Hindlimb muscle (tissue), 1 donor: ENCODE results near the gene SNTA1. TPM values are rescaled to one million over a fixed set of nuclear protein-coding genes. Genes with fewer than 3 reads are reported as not detected.
"Not testable (repeated sequence)": the region's sequence is repeated elsewhere in the genome, so short reads cannot be mapped to it uniquely, and the experiment has no call there.

Experiments
- DNase-seq: peaks from one replicate; pipeline ENCODE4 v3.0.0-alpha.2; 2013
- polyA plus RNA-seq: library from polyadenylated mRNA; unstranded; fragments of 120-200 nt; gene quantifications from one replicate; pipeline ENCODE4 v1.2.1, GENCODE V29; 2013; ENCODE audit not compliant: insufficient read length

The SNTA1 gene
- polyA plus RNA-seq, result 36.6 TPM

DNA sequence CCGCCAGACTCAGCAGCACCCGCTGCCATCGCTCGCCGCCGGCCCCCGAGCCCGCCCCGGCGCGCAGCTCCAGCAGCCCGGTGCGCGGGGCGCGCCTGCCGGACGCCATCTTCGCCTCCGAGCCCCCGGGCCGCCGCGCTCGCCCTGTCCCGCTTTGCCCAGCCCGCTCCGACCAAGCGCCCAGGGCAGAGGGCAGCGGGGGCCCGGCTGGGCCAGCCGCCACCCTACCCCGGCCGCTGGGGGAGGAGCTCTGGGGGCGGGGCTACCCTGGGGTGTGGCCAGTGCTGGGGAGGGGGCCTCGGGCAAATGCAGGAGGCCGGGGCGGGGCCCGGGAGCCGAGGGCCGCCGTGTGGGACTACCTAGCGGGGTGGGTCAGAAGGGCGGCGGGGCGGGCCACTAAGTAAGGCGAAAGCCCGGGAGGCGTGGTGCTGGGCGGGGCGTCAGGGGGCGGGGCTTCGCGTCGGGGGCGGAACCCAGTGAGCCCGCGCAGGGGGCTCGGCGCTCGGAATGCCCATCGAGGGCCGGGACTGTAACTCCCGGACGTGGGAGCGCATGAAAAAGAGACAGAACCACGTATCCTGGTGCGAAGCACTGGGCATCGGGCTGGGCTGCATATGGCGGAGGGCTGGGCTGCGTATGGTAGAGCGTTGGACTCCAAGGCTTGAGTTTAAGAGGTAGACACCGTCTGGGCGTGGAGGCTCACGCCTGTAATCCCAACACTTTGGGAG, at the start of gene SNTA1:
TSS of gene SNTA1 (minus strand) at position 252 of the 728 bp plus-strand sequence. CDS start at position 109, 143 bp downstream.
- peak; percentile 64 for DNase-seq

DNA sequence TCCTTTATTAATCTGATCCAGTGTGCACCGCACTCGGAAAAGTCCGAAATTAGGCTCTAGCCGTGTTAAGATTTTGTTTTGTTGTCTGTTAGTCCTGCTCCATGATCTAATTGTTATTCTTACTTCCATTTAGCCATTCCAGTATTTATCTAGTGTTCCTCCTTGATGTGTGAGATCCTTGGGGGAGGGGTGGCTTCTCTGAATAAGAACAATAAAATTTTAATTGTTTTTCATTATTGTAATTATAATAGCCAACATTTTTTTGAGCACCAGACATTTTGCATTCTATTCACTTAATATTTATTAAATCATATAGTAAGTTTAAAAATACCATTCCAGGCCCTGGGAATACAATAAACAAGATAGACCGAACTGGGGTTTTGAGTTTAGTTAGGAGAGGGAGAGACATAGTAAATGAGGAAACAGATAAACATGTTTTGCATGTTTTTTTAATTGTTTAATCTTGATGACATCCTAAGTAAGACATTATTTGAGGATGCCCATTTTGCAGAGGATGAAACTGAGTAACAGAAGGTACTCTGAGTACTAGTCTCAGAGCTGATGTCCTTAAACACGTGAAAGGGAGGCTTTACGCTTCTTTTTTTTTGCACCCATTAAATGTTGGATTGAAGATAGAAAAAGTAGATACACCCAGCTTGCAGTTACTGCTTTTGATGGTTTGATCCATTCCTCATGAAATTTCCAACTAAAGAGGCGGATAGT, 47.5 kb upstream of the SNTA1 start:
- DNase-seq, result no peak

DNA sequence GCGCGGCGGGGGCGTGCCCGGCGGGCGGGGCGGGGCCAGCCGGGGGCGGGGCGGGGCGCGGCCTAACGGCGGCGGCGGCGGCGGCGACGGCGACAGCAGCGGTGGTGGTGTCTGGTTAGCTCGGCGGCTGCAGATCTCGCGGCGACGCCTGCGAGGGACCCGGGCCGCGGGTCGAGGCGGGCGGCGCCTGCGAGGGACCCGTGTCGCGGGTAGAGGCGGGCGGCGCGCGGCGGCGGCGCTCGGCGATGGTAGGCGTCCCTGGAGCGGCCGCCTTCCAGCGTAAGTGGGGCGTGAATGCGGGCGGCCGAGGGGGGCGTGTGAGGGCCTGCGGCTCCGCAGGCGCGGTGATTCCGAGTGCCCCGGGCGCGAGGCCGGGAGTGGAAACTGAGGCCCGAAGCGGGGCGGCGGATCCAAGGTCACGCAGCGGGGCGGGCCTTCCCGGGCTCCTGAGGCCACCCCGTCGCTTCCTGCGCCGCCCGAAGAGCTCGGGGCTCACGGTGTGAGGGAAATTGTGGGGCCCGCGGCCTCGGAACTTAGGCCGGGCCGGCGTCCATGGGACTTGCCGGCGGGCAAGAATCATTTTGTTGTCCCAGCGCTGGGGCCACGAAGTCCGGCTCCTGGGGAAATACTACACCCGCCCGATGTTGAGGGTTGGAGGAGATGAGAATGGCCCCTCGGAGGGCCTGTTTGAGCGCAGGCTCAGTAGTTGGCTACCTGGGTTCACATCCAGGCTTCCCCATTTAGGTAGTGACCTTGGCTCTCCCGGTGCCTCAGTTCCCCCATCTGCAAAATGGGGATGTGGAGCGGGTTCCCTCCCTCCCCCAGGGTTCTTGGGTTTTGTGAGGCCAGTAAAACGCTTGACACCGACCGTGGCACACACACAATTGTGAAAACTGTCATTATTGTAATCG, 46.7 kb upstream of the SNTA1 start, which contains the start of gene CBFA2T2:
TSS of gene CBFA2T2 (plus strand) at position 74 of the 911 bp plus-strand sequence. CDS start at position 246, 172 bp downstream.
- DNase-seq, result peak; percentile 79

DNA sequence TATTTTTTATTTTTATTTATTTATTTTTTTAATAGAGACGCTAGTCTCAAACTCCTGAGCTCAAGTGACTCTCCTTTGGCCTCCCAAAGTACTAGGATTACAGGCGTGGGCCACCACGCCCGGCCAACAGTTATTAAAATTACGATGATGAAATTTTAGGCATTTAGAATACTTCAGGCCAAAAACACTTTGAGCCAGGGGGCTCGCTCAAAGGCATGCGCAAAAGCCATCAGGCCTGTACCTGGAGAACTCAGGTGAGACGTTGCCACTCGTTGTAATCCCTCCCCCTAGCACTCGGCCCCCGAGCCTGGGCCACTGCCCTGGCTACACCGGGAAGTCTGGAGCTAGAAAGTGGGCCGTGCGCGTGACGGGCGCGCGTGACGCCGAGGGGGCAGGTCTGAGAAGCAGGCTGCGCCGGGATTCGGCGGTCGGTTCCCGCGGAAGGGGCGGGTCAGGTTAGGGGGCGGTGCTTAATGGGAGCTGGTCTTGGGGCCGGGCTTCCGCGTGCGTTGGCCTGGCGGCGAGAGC, 46.0 kb upstream of the SNTA1 start:
- peak; percentile 98 for DNase-seq

DNA sequence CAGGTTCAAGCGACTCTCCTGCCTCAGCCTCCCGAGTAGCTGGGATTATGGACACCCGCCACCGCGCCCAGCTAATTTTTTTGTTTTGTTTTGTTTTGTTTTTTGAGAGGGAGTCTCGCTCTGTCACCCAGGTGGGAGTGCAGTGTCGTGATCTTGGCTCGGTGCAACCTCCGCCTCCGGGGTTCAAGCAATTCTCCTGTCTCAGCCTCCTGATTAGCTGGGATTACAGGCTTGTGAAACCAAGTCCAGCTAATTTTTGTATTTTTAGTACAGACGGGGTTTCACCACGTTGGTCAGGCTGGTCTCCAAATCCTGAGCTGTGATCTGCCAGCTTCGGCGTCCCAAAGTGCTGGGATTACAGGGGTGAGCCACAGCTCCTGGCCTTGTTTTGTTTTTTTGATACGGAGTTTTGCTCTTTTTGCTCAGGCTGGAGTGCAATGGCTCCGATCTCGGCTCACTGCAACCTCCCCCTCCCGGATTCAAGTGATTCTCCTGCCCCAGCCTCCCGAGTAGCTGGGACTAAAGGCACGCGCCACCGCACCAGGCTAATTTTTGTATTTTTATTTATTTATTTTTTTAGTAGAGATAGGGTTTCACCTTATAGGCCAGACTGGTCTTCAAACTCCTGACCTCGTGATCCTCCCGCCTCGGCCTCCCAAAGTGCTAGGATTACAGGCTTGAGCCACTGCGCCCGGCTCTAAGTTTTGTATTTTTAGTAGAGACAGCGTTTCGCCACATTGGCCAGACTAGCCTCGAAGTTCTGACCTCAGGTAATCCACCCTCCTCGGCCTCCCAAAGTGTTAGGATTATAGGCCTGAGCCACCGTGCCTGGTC, 45.3 kb upstream of the SNTA1 start:
- DNase-seq, result not testable (repeated sequence)

DNA sequence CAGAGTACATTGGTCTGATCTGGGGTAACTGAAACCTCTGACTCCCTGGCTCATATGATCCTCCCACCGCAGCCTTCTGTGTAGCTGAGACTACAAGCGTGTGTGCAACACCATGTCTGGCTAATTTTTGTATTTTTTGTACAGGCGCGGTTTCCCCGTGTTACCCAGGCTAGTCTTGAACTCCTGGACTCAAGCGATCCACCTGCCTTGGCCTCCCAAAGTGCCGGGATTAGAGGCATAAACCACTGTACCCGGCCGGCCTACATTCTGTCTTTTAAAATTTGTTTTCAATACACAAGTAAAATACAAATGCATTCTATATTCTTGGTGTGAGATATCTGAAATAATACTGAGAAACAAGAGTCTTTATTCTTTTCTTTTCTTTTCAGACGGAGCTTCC, 44.6 kb upstream of the SNTA1 start:
- DNase-seq, result no peak

DNA sequence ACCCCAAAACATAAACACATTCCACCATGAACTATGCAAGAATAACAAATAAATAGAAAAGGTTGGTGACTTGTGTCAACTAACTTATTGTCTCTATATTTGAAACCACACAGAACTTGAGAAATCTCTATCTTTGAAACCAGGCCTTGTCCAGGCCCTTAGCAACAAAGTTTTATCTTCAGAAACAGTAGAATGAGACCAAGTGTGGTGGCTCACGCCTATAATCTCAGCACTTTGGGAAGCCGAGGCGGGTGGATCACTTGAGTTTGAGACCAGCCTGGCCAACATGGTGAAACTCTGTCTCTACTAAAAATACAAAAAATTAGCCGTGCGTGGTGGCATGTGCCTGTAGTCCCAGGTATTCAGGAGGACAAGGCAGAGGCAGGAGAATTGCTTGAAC, 39.6 kb upstream of the SNTA1 start:
- not testable (repeated sequence) for DNase-seq

DNA sequence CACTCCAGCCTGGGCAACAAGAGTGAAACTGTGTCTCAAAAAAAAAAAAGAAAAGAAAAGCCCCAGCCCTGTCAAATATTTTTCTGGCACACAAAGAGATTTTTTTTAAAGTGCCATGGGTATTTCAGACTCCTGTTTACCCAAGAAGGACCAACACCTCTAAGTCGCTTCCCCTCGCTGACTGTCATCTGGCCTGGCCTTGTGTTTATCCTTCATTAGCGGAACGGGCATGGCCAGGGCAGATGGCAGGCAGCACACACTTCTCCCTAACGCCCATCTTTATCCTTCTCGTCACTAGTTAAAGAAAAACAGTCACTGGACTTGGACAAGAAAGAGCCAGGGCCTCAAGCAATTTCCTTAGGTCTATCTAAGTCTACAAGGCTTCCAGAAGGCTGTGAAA, 39.0 kb upstream of the SNTA1 start:
- DNase-seq, result no peak

DNA sequence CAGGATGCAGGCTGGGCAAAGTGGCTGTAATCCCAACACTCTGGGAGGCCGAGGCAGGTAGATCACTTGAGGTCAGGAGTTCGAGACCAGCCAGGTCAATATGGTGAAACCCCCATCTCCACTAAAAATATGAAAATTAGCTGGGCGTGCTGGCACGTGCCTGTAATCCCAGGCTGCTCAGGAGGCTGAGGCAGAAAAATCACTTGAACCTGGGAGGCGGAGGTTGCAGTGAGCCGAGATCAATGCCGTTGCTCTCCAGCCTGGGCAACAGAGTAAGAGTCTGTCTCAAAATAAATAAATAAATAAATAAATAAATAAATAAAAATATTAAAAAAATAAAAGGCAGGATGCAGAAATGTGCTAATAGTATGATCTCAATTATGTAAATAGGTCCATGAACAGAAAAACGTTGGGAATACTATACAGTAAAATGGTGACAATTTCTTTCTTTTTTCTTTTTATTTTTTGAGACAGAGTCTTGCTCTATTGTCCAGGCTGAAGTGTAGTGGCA, 37.9 kb upstream of the SNTA1 start:
- DNase-seq, result no peak

DNA sequence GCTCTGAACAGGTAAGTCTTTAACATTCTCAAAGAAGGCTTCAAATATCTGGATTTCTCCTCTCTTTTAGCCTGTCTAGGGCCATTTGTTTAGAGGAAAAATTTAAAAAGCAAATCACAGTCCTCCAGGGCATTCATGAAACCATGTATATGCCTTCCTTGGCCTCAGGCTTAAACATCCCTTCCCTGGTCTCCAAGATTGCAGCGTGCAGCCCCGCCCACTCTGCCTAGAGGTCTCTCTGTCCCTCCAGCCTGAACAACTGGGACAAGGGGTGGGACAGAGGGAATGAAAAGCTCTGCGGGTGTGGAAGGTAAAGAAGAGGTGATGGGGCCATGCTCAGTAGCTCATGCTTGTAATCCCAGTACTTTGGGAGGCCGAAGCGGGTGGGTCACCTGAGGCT, 36.5 kb upstream of the SNTA1 start:
- DNase-seq, result no peak

DNA sequence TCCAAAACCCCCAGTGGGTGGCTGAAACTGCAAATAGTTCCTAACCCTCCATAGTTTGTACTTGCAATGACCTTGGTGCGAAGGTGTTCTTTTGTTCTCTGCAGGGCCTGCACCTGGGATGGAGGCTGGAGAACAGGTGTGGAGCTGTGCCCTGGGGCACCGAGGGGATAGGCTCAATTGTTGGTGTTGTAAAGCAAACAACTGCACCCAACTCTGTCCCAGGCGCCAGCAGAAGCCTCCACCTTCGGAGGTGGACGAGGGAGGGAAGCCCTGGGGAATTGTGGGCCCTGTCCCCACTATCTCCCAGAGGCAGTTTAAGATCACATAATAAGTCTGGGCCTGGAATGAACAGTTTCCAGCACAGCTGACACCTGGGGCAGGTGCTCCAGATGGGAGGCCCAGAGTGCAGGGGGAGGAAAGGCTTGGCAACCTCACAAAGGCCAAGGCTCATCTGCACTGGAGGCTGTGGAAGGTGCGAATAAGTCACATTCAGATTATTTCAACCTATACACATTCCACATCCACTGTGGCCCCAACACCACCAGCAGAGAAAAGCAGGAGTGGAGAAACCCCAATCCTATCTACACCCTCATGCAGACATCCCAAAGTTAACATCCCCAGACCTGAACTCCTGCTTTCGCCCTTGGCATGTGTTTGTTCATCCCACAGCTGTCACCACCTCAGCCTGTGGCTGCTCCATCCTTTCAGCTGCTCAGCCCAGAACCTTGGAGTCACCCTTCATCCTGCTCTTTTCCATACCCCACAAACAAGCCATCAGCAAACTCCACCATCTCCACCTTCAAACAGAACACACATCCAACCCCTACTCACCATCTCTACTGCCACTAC, 34.0 kb upstream of the SNTA1 start:
- no peak for DNase-seq

DNA sequence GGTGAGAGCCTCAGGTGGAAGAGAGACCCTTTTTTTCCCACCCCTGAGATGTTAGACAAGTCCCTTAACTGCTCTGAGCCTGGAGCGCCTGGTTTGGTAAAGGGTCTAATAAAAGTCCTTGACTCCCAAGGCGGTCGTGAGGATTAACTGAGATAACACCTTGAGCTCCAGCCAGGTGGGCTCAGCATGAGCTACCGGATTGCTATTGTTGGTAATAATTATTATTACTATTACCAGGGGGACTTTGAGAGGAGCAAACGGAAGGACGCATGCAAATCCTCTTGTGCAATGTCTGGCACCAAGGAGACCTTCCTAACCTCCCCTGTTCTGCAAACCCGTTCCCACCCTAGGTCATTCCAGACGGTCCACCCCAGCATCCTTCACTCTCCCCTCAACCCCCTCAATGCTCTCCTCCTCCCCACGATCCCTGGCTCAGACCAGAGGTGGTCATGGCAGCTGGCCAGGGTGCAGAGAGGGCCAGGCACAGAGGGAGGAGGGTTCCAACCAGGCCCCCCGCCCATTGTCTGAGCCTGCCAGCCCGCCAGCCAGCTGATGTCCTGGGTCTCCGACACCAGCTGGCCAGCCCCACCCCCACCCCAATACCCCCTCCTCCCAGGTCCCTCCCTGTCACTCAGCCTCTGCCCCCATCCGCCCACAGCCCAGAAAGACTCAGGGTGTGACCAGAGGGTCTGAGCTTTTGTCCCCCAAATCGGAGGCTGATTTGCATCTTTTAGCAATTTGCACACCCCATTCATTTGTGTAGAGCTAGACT, 32.0 kb upstream of the SNTA1 start:
- DNase-seq, result no peak

DNA sequence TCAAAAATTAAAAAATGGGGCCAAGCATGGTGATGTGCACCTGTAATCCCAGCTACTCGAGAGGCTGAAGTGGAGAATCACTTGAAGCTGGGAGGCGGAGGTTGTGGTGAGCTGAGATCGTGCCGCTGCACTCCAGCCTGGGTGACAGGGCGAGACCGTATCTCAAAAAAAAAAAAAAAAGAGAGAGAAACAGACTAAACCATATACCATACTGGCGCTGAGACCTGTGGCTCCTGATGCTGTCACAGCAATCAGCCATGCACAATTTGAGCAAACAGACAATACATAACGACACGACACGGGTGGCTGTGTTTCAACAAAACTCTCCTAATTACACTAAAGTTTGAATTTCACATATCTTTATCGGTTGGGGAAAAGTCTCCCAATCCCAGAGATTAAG, 31.4 kb upstream of the SNTA1 start:
- DNase-seq, result no peak

DNA sequence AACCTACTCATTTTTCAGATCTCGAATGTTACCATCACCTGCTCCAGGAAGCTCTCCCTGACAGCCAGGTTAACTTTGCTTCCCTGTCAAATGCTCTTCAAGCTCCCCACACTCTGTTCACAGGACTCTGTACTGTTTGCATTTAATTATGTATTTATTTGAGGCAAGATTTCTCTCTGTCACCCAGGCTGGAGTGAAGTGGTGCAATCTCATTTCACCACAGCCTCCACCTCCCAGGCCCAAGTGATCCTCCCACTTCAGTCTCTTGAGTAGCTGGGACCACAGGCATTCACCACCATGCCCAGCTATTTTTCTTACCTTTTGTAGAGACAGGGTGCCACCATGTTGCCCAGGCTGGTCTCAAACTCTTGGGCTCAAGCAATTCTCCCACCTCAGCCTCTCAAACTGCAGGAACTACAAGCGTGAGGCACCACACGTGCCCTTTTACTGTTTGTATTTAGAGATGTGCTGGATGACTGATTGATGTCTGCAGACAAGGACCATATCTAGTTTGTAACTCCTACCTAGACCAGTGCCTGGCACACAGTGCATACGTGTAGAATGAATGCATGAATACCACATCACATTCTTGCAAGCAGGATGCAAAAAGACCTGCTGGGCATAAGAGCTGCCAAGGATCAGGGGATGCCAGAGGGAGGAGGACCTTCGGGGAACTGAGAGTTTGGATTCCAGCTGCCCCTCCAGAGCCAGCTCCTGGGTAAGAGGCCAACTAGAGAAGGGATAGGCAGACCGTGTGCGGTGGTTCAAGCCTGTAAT, 30.7 kb upstream of the SNTA1 start:
- DNase-seq, result no peak

DNA sequence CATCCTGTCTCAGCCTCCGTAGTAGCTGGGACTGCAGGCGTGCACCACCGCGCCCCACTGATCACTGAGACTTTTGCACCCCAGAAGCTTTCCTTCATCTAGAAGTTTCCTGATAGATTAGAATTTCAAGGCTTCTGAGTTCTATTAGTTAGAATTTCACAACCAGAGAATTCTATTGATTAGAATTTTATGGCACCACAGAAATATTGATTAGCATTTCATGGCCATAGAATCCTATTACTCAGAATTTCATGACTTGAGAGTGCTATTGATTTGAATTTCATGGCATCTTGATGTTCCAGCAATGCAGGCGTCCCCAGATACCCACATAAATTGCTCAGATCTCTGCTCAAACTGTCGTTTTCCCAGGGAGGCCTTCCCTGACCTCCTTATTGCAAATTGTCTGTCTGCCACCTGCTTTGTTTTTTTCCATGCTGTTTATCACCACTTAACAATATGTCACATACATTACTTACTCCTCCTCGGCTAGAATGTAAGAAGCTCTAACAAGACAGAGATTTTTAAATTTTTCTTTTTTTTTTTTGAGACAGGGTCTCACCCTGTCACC, 29.4 kb upstream of the SNTA1 start:
- no peak for DNase-seq

DNA sequence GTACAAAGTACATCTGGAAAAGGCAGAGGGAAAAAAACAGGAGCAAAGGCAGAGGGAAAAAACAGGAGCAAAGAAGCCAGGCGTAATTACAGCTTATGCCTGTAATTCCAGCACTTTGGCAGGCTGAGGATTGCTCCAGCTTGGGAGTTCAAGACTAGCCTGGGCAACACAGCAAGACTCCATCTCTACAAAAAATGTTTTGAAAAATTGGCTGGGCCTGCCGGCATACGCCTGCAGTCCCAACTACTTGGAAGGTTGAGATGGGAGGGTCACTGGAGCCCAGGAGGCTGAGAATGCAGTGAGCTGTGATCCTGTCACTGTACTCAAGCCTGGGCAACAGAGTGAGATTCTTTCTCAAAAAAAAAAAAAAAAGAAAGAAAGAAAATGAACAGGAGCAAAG, 27.3 kb upstream of the SNTA1 start:
- no peak for DNase-seq

DNA sequence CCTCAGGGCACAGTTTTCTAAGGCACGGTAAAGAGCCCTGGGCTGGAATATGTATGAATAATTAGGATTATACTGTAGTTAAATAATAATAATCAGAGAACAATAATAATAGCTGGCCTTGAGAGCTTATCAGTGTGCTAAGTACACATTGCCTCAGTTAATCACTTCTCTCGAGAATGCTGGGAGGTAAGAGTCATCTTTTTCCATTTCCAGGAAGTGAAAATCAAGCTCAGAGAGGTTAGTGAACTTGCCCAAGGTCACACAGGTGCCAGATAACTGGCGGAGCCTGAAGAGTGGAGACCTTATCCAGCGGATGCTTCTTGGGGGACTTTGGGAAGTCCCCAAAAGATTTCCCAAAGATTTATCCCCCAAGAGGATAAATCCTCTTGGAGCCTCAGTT, 26.9 kb upstream of the SNTA1 start:
- no peak for DNase-seq

DNA sequence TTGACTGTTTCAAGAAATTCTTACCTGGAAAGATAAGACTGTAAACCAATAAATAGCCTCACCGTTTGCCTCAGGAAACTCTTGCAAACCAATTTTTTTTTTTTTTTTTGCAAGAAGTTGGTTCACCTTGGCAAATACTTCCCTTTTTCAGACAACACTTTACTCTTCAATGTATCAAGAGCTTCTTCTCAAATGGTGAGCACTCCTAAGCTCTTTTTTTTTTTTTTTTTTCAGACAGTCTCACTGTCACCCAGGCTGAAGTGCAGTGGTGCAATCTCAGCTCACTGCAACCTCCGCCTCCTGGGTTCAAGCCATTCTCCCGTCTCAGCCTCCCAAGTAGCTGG, 22.7 kb upstream of the SNTA1 start:
- DNase-seq, result no peak
